Activated naive CD8-positive, alpha-beta T cell treated with anti-CD3 and anti-CD28 coated beads, Interleukin-2, amount 10 ng/mL, durations not matched to agents 7 days and 5 days (primary cell): ENCODE measurements around the gene SPG11. TPM values are rescaled to one million over a fixed set of nuclear protein-coding genes. Genes with fewer than 3 reads are reported as not detected.
A peak's percentile ranks its signal among the peaks of the same experiment; 100 is the strongest.

Experiments
- ATAC-seq: fragments of 150-1000 bp; cut with Tn5 transposase; one replicate; pipeline ENCODE4 v1.10.0; 2021; ENCODE audit warnings: low read depth, moderate library complexity
- POLR2A ChIA-PET: fragments of 350-600 bp; sonication (Branson Sonifier 250); formaldehyde crosslinking; loops from one replicate; lab custom pipeline; 2021; ENCODE audit warnings: antibody characterized with exemption; lab: Charles Lee
- DNase-seq: peaks from one replicate; pipeline ENCODE4 v3.0.0; 2021
- H3K27ac Mint-ChIP-seq: one replicate; pipeline ENCODE4 v1.8.0; 2022; ENCODE audit warnings: mild to moderate bottlenecking, mixed read lengths
- H3K27me3 Mint-ChIP-seq: one replicate; pipeline ENCODE4 v1.8.0; 2022; ENCODE audit warnings: mild to moderate bottlenecking, moderate library complexity, mixed read lengths
- H3K36me3 Mint-ChIP-seq: one replicate; pipeline ENCODE4 v1.8.0; 2021; ENCODE audit warnings: mild to moderate bottlenecking, mixed read lengths
- H3K4me1 Mint-ChIP-seq: one replicate; pipeline ENCODE4 v1.8.0; 2021; ENCODE audit warnings: mixed read lengths
- H3K4me3 Mint-ChIP-seq: one replicate; pipeline ENCODE4 v1.8.0; 2022; ENCODE audit warnings: mild to moderate bottlenecking, moderate library complexity, mixed read lengths
- H3K9me3 Mint-ChIP-seq: one replicate; pipeline ENCODE4 v1.8.0; 2021; ENCODE audit warnings: mixed read lengths
- total RNA-seq, 2 experiments: library from RNA; stranded (reverse); gene quantifications; one replicate each; pipeline ENCODE4 v1.2.3, GENCODE V29; 2021

SPG11 gene
- total RNA-seq, 2 experiments from 2014 or later: 110 TPM

GRCh38 chr15:44595656-44596510 is 67.6 kb downstream of the SPG11 start:
- ATAC-seq (no peak), DNase-seq (no peak)
- Mint-ChIP-seq H3K9me3 (no peaks in the 10 kb centered on the region), H3K4me1 (peaks cover 30% of the 10 kb centered on the region), H3K27ac (peak overlapping the region; percentile 58), H3K27me3 (no peaks in the 10 kb centered on the region), H3K4me3 (no peak overlapping the region), H3K36me3 (peaks cover 20% of the 10 kb centered on the region)
- POLR2A ChIA-PET: interaction anchor here (0.6 to 3.2 kb wide), 4 partner anchors 67 to 301 kb away, joined by 3 to 14 read pairs (median 4); partner anchors contain the start of genes SPG11 and TRIM69

- Mint-ChIP-seq H3K4me1 (peaks cover 30% of the 10 kb centered on the region), H3K27me3 (no peaks in the 10 kb centered on the region), H3K4me3 (no peak overlapping the region), H3K9me3 (no peaks in the 10 kb centered on the region), H3K27ac (peak overlapping the region; percentile 58), H3K36me3 (peaks cover 24% of the 10 kb centered on the region)
- POLR2A ChIA-PET: no interaction called here
- ATAC-seq (no peak), DNase-seq (no peak)
These were observed 68.2 kb downstream of the SPG11 start for GRCh38 chr15:44595246-44595645.

- POLR2A ChIA-PET: interaction anchor here (0.5 to 2.2 kb wide), 5 partner anchors 14 to 144 kb away, joined by 3 to 9 read pairs (median 3); partner anchors contain the start of gene TRIM69
- H3K4me3 Mint-ChIP-seq: no peak overlapping the region
- H3K27ac Mint-ChIP-seq: peak overlapping the region; percentile 48
- H3K27me3 Mint-ChIP-seq: no peaks in the 10 kb centered on the region
- ATAC-seq: peak; percentile 58
- DNase-seq: no peak
- no peaks in the 10 kb centered on the region for H3K9me3 Mint-ChIP-seq
- H3K36me3 Mint-ChIP-seq: peaks cover 27% of the 10 kb centered on the region
- H3K4me1 Mint-ChIP-seq: peaks cover 21% of the 10 kb centered on the region
These were observed 70.3 kb downstream of the SPG11 start for GRCh38 chr15:44593042-44593736.

DNA sequence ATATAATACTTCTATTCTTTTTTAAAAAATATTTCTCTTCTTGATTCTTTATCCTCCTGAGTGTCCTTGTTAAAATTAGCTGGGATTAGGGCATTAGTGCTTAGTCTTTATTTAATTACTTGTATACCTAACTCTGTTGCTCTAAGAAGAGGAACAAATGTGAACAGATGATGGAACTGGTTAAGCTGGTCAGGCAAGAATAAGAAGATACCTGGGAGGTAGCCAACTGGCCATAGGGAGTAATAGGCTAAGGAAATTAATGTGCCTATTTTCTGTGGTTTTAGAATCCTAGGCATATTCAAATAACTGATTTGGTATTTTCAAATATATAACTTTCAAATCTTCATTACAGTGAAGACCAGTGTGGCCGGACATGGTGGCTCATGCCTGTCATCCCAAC is 72.1 kb downstream of the SPG11 start:
- H3K9me3 Mint-ChIP-seq: no peaks in the 10 kb centered on the region
- H3K36me3 Mint-ChIP-seq: peaks cover 24% of the 10 kb centered on the region
- no peak for ATAC-seq
- no peak overlapping the region for H3K27ac Mint-ChIP-seq
- no peak for DNase-seq
- POLR2A ChIA-PET: no interaction called here
- H3K27me3 Mint-ChIP-seq: no peaks in the 10 kb centered on the region
- H3K4me3 Mint-ChIP-seq: no peak overlapping the region
- H3K4me1 Mint-ChIP-seq: peaks cover 13% of the 10 kb centered on the region

DNA sequence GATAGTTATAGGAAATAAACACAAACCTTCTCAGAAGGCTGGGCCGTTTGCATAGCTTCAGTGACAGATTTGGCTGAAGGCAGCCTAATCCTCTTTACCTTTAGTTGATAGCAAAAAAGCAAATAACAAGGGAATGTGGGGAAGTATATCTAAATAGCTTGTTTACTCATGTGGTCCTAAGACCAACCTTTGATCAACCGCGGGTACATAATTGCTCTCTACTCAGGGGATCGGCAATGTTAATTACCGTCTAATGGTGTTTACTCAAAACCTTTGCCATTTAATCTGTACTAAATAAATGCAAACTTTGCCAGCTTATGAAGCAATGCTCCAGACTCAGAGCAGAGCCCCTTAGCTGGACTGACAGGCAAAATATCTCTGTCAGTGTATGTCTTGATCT is 74.9 kb downstream of the SPG11 start:
- no peaks in the 10 kb centered on the region for H3K27me3 Mint-ChIP-seq
- no peaks in the 10 kb centered on the region for H3K9me3 Mint-ChIP-seq
- H3K27ac Mint-ChIP-seq: no peak overlapping the region
- no peak for DNase-seq
- POLR2A ChIA-PET: no interaction called here
- H3K4me1 Mint-ChIP-seq: peaks cover 3% of the 10 kb centered on the region
- H3K4me3 Mint-ChIP-seq: no peak overlapping the region
- no peak for ATAC-seq
- peaks cover 26% of the 10 kb centered on the region for H3K36me3 Mint-ChIP-seq

- Mint-ChIP-seq H3K27ac (no peak overlapping the region), H3K36me3 (peaks cover 26% of the 10 kb centered on the region), H3K9me3 (no peaks in the 10 kb centered on the region), H3K27me3 (no peaks in the 10 kb centered on the region), H3K4me1 (peaks cover 3% of the 10 kb centered on the region), H3K4me3 (no peak overlapping the region)
- DNase-seq (no peak), ATAC-seq (no peak)
- POLR2A ChIA-PET: interaction anchor here (0.6 kb wide), 2 partner anchors 24 to 1252 kb away, joined by 3 to 4 read pairs; no protein-coding TSS in a partner anchor
These were observed 77.8 kb downstream of the SPG11 start for GRCh38 chr15:44585633-44586032.

DNA sequence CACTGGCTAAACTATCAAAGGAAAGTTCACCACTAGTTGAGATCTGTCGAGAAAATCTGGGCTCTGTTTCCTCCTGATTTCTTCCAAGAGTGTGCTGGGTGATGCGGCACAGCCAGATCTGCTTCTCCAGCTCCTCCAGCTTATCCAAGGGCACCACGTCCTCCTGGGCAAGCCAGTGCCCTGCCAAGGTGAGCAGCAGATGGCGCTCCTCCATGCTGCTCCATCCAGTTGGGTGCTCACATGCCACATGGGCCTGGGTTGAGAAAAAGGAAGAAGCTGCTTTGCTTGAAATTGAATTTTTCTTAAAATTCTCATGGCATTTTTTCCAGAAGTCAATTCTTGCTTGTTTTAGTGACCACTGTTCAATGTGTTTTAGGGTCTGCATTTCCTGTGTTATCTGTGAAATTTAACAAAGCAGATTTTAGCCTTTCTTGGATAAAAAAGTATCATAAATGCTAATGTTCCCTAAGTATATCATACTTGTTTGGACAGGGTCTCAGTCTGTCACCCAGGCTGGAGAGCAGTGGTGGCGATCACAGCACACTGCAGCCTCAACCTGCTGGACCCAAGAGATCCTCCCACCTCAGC is 79.2 kb downstream of the SPG11 start:
- ATAC-seq: peak; percentile 80
- Mint-ChIP-seq H3K4me1 (peaks cover 3% of the 10 kb centered on the region), H3K27me3 (no peaks in the 10 kb centered on the region), H3K36me3 (peaks cover 25% of the 10 kb centered on the region), H3K9me3 (no peaks in the 10 kb centered on the region), H3K27ac (no peak overlapping the region), H3K4me3 (no peak overlapping the region)
- DNase-seq: peak; percentile 57
- POLR2A ChIA-PET: interaction anchor here (0.7 to 0.9 kb wide), 2 partner anchors 12 to 79 kb away, joined by 3 to 4 read pairs; partner anchors contain the start of gene SPG11

DNA sequence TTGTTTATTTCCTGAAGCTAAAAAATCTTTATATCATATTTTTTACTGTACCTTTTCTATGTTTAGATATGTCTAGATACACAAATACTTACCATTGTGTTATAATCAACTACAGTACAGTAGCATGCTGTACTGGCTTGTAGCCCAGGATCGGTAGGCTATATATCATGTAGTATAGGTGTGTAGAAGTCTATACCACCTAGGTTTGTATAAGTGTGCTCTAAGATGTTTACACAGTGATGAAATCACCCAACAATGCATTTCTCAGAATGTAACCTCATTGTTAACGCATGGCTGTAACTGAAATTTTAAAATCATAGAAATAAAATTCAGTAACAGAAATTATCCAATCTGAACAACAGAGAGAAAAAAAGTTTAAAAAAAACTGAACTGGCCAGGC is 83.4 kb downstream of the SPG11 start:
- DNase-seq (no peak), ATAC-seq (no peak)
- Mint-ChIP-seq H3K9me3 (no peaks in the 10 kb centered on the region), H3K27me3 (no peaks in the 10 kb centered on the region), H3K27ac (no peak overlapping the region), H3K36me3 (peaks cover 23% of the 10 kb centered on the region), H3K4me1 (peaks cover 13% of the 10 kb centered on the region), H3K4me3 (no peak overlapping the region)
- POLR2A ChIA-PET: interaction anchor here (0.9 to 2.3 kb wide), 2 partner anchors 83 to 131 kb away, joined by 11 to 15 read pairs; partner anchors contain the start of genes B2M, PATL2 and SPG11

DNA sequence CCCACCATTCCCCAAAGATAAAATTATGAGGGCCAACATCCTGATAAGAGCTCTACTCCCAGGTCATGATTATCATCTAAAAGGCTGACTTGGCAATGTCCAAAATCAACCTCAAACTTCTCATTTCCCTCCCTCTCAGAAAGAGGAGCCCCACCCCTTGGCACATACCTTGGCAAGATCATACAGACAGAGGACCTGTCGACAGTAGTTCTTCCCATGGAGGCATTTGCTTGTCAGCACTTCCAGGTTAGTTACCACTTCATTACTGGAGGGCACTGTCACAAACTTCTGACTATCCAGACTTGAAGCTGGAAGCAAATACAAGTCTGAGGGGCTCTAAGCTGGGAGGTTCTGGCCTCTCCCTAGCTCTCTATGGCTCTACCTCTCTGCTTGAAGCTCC is 88.7 kb downstream of the SPG11 start:
- POLR2A ChIA-PET: interaction anchor here (0.8 kb wide), 1 partner anchor 38 kb away, joined by 3 read pairs; the partner anchor contains the start of gene EIF3J
- H3K27ac Mint-ChIP-seq: peak overlapping the region; percentile 57
- no peak overlapping the region for H3K4me3 Mint-ChIP-seq
- no peaks in the 10 kb centered on the region for H3K27me3 Mint-ChIP-seq
- DNase-seq (no peak), ATAC-seq (no peak)
- H3K4me1 Mint-ChIP-seq: peaks cover 12% of the 10 kb centered on the region
- peaks cover 21% of the 10 kb centered on the region for H3K36me3 Mint-ChIP-seq
- H3K9me3 Mint-ChIP-seq: no peaks in the 10 kb centered on the region

DNA sequence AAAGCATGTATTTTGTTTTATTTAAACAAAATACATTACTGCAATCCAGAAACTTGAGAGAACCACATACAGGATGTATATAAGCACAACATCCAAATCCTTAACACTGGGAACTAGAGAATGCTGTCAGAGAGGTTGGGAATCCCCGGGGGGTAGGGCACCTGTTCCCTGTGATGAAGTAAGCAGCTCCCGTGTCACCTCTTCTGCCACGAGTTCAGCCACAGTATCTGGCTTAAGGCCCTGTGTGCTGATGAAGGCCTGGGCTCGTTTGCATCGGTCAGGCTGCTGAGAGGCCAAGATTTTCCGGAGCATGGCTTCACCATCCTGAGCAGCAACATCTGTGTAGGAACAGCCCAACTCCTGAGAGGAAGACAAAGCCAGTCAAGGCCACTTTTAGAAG is 90.1 kb downstream of the SPG11 start:
- DNase-seq (no peak), ATAC-seq (no peak)
- Mint-ChIP-seq H3K4me1 (peaks cover 7% of the 10 kb centered on the region), H3K4me3 (no peak overlapping the region), H3K36me3 (peaks cover 22% of the 10 kb centered on the region), H3K9me3 (no peaks in the 10 kb centered on the region), H3K27ac (no peak overlapping the region), H3K27me3 (no peaks in the 10 kb centered on the region)
- POLR2A ChIA-PET: no interaction called here

DNA sequence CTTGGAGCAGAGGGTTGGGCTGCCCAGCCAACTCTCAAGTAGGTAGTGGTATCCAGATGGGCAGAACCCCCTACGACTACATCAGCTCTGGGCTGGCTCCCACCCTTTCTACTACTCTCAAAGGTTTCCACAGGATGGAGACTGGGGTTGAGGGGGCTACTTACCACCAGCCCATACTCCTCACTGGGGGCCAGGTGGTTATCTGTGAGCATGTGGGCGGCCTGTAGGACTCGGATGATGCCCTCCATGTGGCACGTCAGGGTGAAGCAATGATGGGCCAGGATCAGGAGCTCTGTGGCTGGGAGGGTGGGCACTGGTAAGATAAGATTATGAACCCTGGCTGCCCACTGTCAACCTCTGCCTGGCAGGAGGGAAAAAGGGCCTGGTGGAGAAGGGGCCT is 93.1 kb downstream of the SPG11 start:
- POLR2A ChIA-PET: no interaction called here
- Mint-ChIP-seq H3K27ac (no peak overlapping the region), H3K27me3 (no peaks in the 10 kb centered on the region), H3K9me3 (no peaks in the 10 kb centered on the region), H3K36me3 (peaks cover 39% of the 10 kb centered on the region), H3K4me1 (peaks cover 4% of the 10 kb centered on the region), H3K4me3 (no peak overlapping the region)
- no peak for ATAC-seq
- DNase-seq: no peak

- no peak for DNase-seq
- Mint-ChIP-seq H3K9me3 (peaks cover 2% of the 10 kb centered on the region), H3K4me1 (peaks cover 2% of the 10 kb centered on the region), H3K27ac (no peak overlapping the region), H3K36me3 (peaks cover 41% of the 10 kb centered on the region), H3K4me3 (no peak overlapping the region), H3K27me3 (no peaks in the 10 kb centered on the region)
- POLR2A ChIA-PET: no interaction called here
- ATAC-seq: no peak
These were observed 94.1 kb downstream of the SPG11 start for GRCh38 chr15:44569316-44569715.

- ATAC-seq (no peak), DNase-seq (no peak)
- no peak overlapping the region for H3K4me3 Mint-ChIP-seq
- peaks cover 2% of the 10 kb centered on the region for H3K9me3 Mint-ChIP-seq
- peaks cover 2% of the 10 kb centered on the region for H3K4me1 Mint-ChIP-seq
- POLR2A ChIA-PET: interaction anchor here (1.0 kb wide), 1 partner anchor 25 kb away, joined by 3 read pairs; no protein-coding TSS in a partner anchor
- H3K36me3 Mint-ChIP-seq: peaks cover 47% of the 10 kb centered on the region
- no peak overlapping the region for H3K27ac Mint-ChIP-seq
- no peaks in the 10 kb centered on the region for H3K27me3 Mint-ChIP-seq
These were observed 95.1 kb downstream of the SPG11 start for GRCh38 chr15:44568338-44568737.
